Astrocyte (in vitro differentiated cells and primary cell): ENCODE results near the gene ERGIC3. TPM values are rescaled to one million over a fixed set of nuclear protein-coding genes. Genes with fewer than 3 reads are reported as not detected.

Experiments used
- DNase-seq: peaks from one replicate; pipeline ENCODE4 v3.0.0-alpha.2; 2010; ENCODE audit warnings: low read depth
- FAIRE-seq: peaks from 2 replicates; lab custom pipeline; 2011; peaks lifted over from hg19 to GRCh38; lab: Jason Lieb, UNC
- H2AFZ ChIP-seq: 2 replicates; pipeline ENCODE4 v1.6.0; 2012; ENCODE audit warnings: low read depth, low read length, inconsistent platforms
- H3K27ac ChIP-seq: 2 replicates; pipeline ENCODE4 v1.5.1; 2011; ENCODE audit warnings: low read depth, low read length, inconsistent platforms
- H3K27me3 ChIP-seq: 2 replicates; pipeline ENCODE4 v1.6.0; 2011; ENCODE audit warnings: low read length, inconsistent platforms; ENCODE audit not compliant: insufficient read depth
- H3K36me3 ChIP-seq: 2 replicates; pipeline ENCODE4 v1.5.1; 2011; ENCODE audit warnings: low read length, inconsistent platforms; ENCODE audit not compliant: insufficient read depth
- H3K4me1 ChIP-seq: 2 replicates; pipeline ENCODE4 v1.5.1; 2011; ENCODE audit warnings: low read length, inconsistent platforms; ENCODE audit not compliant: insufficient read depth
- H3K4me2 ChIP-seq: 2 replicates; pipeline ENCODE4 v1.6.0; 2012; ENCODE audit warnings: low read length, inconsistent platforms
- H3K4me3 ChIP-seq: 2 replicates; pipeline ENCODE4 v1.5.1; 2011; ENCODE audit warnings: low read depth, mild to moderate bottlenecking, low read length, inconsistent platforms; ENCODE audit not compliant: insufficient read depth
- H3K79me2 ChIP-seq: 2 replicates; pipeline ENCODE4 v1.6.0; 2012; ENCODE audit warnings: mild to moderate bottlenecking, low read length, inconsistent platforms; ENCODE audit not compliant: insufficient read depth
- H3K9ac ChIP-seq: 2 replicates; pipeline ENCODE4 v1.6.0; 2012; ENCODE audit warnings: mild to moderate bottlenecking, low read length, inconsistent platforms
- H3K9me3 ChIP-seq: 2 replicates; pipeline ENCODE4 v1.5.1; 2012; ENCODE audit warnings: low read depth, mild to moderate bottlenecking, low read length, inconsistent platforms; ENCODE audit not compliant: insufficient read depth
- H4K20me1 ChIP-seq: 2 replicates; pipeline ENCODE4 v1.6.0; 2012; ENCODE audit warnings: low read length, inconsistent platforms; ENCODE audit not compliant: insufficient read depth
- H3K27ac Mint-ChIP-seq: one replicate; pipeline ENCODE4 v1.8.0; 2021; ENCODE audit warnings: mild to moderate bottlenecking, mixed read lengths; ENCODE audit not compliant: unreplicated experiment
- H3K27me3 Mint-ChIP-seq: one replicate; pipeline ENCODE4 v1.8.0; 2021; ENCODE audit warnings: low read depth, mixed read lengths; ENCODE audit not compliant: unreplicated experiment
- H3K36me3 Mint-ChIP-seq: one replicate; pipeline ENCODE4 v1.8.0; 2021; ENCODE audit warnings: low read depth, mixed read lengths; ENCODE audit not compliant: unreplicated experiment
- H3K4me1 Mint-ChIP-seq: one replicate; pipeline ENCODE4 v1.8.0; 2021; ENCODE audit warnings: low read depth, mixed read lengths; ENCODE audit not compliant: unreplicated experiment
- H3K4me3 Mint-ChIP-seq: one replicate; pipeline ENCODE4 v1.8.0; 2021; ENCODE audit warnings: mild to moderate bottlenecking, moderate library complexity, mixed read lengths; ENCODE audit not compliant: unreplicated experiment
- H3K9me3 Mint-ChIP-seq: one replicate; pipeline ENCODE4 v1.8.0; 2021; ENCODE audit warnings: mild to moderate bottlenecking, mixed read lengths; ENCODE audit not compliant: unreplicated experiment
- CTCF ChIP-seq: IDR thresholded peaks from 2 replicates; pipeline ENCODE4 v1.5.1; 2011; ENCODE audit warnings: low read depth, mild to moderate bottlenecking, inconsistent platforms, low read length, moderate library complexity; ENCODE audit not compliant: insufficient read depth
- EZH2 ChIP-seq: IDR thresholded peaks from 2 replicates; pipeline ENCODE4 v1.6.1; 2012; ENCODE audit warnings: mild to moderate bottlenecking, low read length, inconsistent platforms; ENCODE audit not compliant: insufficient read depth
- total RNA-seq: library from RNA; stranded (reverse); gene quantifications from 2 replicates; pipeline ENCODE4 v1.2.1, GENCODE V29; 2021

Gene ERGIC3
- total RNA-seq, 1 donor from 2014 or later: 198 TPM

DNA sequence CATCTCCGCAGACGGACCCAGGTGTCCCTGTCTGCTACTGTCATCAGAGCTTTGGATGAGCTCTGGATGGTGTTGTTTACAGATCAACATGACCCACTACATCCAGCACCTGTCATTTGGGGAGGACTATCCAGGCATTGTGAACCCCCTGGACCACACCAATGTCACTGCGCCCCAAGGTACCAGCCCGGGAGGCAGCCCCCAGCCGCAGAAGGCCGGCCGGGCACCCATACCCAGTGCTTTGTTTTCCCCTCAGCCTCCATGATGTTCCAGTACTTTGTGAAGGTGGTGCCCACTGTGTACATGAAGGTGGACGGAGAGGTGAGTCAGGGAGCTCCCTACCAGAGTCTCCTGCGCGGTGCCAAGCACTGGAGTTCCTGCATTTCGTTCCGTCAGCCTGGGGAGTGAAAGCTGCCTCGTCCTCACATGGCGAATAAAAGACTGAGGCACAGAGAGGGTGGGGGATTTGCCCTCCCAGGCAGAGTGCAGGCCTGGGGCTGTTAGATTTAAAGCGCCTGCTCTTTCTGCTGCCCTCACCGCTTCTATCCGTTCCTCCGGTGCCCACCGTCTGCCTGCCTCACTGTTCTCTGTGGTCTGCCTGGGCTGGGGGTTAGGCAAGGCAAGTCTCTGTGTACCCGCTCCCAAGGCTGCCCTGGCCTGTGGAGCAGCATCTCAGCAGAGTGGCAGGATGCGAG is 14.2 kb downstream of the ERGIC3 start:
- no peak overlapping the region for H2AFZ ChIP-seq
- TF ChIP-seq EZH2 (no peak), CTCF (no peak)
- H3K9me3 ChIP-seq: no peaks in the 10 kb centered on the region
- Mint-ChIP-seq H3K4me1 (peaks cover 6% of the 10 kb centered on the region), H3K36me3 (peaks cover 48% of the 10 kb centered on the region), H3K27ac (no peak overlapping the region), H3K9me3 (peaks cover 2% of the 10 kb centered on the region), H3K4me3 (no peak overlapping the region), H3K27me3 (no peaks in the 10 kb centered on the region)
- peaks cover 32% of the 10 kb centered on the region for H4K20me1 ChIP-seq
- H3K27me3 ChIP-seq: no peaks in the 10 kb centered on the region
- no peak overlapping the region for H3K9ac ChIP-seq
- peaks cover 18% of the 10 kb centered on the region for H3K36me3 ChIP-seq
- H3K4me3 ChIP-seq: no peak overlapping the region
- H3K4me2 ChIP-seq: no peak overlapping the region
- no peak for FAIRE-seq
- H3K4me1 ChIP-seq: peaks cover under 1% of the 10 kb centered on the region
- H3K79me2 ChIP-seq: no peaks in the 10 kb centered on the region
- H3K27ac ChIP-seq: no peak overlapping the region
- DNase-seq: no peak

GRCh38 chr20:35556871-35557270 is 15.0 kb downstream of the ERGIC3 start:
- no peak overlapping the region for H3K27ac Mint-ChIP-seq
- no peak overlapping the region for H3K4me3 Mint-ChIP-seq
- Histone ChIP-seq H3K4me2 (no peak overlapping the region), H3K27me3 (no peaks in the 10 kb centered on the region), H4K20me1 (peaks cover 24% of the 10 kb centered on the region), H3K9me3 (no peaks in the 10 kb centered on the region), H2AFZ (no peak overlapping the region), H3K36me3 (peaks cover 12% of the 10 kb centered on the region), H3K4me3 (no peak overlapping the region), H3K27ac (no peak overlapping the region), H3K4me1 (peaks cover 5% of the 10 kb centered on the region), H3K79me2 (no peaks in the 10 kb centered on the region), H3K9ac (no peak overlapping the region)
- H3K36me3 Mint-ChIP-seq: peaks cover 48% of the 10 kb centered on the region
- no peak for DNase-seq
- peaks cover 2% of the 10 kb centered on the region for H3K9me3 Mint-ChIP-seq
- TF ChIP-seq EZH2: no peak
- H3K4me1 Mint-ChIP-seq: peaks cover 11% of the 10 kb centered on the region
- no peak for FAIRE-seq
- H3K27me3 Mint-ChIP-seq: no peaks in the 10 kb centered on the region

DNA sequence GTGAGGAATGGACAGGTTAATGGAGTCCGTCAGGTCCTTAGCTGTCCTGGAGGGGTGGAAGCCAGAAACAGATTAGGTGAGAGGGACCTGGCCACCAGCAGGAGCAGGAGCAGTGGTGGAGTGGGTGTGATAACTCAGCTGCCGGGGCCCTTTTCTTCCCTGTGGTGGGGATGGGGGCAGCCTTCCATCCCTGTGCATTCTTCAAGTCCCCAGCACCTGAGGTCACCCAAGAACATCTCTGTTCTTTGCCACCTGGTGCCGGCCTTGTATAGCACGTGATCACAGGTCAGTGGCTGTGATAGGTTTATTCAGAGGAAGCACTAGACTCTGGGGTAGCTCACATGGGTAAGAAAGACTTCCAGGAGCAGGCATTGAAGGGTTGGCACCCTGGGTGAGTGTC is 16.6 kb downstream of the ERGIC3 start:
- Histone ChIP-seq H3K4me1 (peaks cover 5% of the 10 kb centered on the region), H2AFZ (no peak overlapping the region), H3K27me3 (no peaks in the 10 kb centered on the region), H3K36me3 (peaks cover 12% of the 10 kb centered on the region), H3K9me3 (no peaks in the 10 kb centered on the region), H4K20me1 (peaks cover 12% of the 10 kb centered on the region), H3K79me2 (no peaks in the 10 kb centered on the region), H3K4me3 (no peak overlapping the region), H3K4me2 (no peak overlapping the region), H3K27ac (no peak overlapping the region), H3K9ac (no peak overlapping the region)
- TF ChIP-seq CTCF (no peak), EZH2 (no peak)
- H3K27me3 Mint-ChIP-seq: no peaks in the 10 kb centered on the region
- H3K4me1 Mint-ChIP-seq: peaks cover 11% of the 10 kb centered on the region
- FAIRE-seq (no peak), DNase-seq (no peak)
- peaks cover 48% of the 10 kb centered on the region for H3K36me3 Mint-ChIP-seq
- no peak overlapping the region for H3K27ac Mint-ChIP-seq
- H3K9me3 Mint-ChIP-seq: peaks cover 2% of the 10 kb centered on the region
- H3K4me3 Mint-ChIP-seq: no peak overlapping the region
